HG03060 (cell line): ENCODE data around the gene DBP.

Experiments used
- ATAC-seq: cut with Tn5 transposase; IDR thresholded peaks from one replicate; pipeline ENCODE4 v1.9.1; 2021; ENCODE audit warnings: low read depth, moderate number of reproducible peaks; ENCODE audit not compliant: unreplicated experiment

DBP gene

DNA sequence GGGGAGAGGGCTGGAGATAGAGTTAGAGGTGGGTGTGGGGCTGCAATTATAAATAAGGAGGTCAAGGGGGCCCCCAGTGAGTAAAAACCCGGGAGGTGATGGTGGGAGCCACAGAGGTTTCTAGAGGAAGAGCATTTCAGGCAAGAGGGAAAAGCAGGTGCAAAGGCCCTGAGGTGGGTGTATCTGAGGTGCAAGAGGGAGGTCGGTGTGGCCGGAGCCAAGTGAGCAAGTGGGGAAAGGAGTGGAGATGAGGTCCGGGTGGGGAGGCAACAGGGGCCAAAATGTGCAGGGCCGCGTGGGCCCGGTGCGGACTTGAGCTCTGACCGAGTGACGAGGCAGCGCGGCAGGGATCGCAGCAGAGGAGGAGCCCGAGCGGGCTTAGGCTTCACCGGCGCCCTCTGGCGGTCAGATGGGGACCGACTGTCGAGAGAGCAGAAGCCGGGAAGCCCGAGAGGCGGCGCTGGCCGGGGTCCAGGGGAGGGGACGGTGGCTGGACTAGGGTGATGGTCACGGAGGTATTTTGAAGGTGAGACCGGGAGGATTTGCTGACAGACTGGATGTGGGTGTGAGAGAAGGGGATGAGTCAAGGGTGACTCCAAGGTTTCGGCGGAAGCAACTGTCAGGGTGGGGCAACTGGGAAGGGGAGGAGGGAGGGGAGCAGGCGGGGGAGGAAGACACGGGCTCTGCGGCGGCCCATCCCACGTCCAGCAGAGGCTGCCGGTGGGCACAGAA is 48.3 kb downstream of the DBP start:
- no peak for ATAC-seq

DNA sequence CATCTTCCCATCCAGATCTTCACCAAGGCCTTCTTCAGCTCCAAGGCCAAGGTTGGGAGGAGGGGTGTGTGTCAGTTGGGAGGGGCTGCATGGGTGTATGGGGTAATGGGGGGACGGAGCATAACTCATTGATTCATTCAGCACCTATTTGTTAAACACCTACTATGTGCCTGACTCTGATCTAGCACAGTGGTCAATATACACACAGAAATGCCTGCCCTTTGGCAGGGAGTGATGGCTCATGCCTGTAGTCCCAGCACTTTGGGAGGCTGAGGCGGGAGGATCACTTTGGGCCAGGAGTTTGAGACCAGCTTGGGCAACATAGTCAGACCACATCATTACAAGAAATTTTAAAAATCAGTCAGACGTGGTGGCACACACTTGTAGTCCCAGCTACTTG is 49.8 kb downstream of the DBP start:
- no peak for ATAC-seq

DNA sequence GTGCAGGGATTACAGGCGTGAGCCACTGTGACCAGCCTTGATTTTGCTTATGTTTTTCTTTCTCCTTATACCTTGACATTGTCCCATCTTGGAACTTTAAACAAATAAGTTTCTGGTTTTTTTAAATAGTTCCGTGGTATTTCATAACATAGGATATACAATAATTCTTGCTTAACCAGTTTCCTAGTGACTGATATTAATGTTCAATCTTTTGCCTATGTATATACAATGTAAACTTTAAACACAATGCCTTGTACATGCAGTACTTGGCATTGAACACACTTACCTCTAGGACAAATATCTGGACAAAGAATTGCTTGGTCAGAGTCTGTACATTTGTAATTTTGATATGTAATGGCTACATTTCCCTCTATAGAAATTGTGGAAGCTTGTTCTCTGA is 55.0 kb downstream of the DBP start:
- ATAC-seq, result no peak
